ENCODE measurements around the gene CD300C.
"Not testable (repeated sequence)": the region's sequence is repeated elsewhere in the genome, so short reads cannot be mapped to it uniquely, and the experiment has no call there.

Gene CD300C

GRCh38 chr17:74565126-74565525, 19.2 kb upstream of the CD300C start:
- Histone ChIP-seq H3K9ac (no peak overlapping the region), H3K79me2 (ENCODE audit: insufficient read depth, low read depth) (no peaks in the 10 kb centered on the region), H3K4me1 (ENCODE audit: low read depth, poor library complexity, severe bottlenecking) (peaks cover 5% of the 10 kb centered on the region), H3K36me3 (ENCODE audit: insufficient read depth) (no peaks in the 10 kb centered on the region), H4K20me1 (ENCODE audit: insufficient read depth) (no peaks in the 10 kb centered on the region), H3K27ac (no peak overlapping the region), H3K4me3 (IDR thresholded peaks at IDR 0.05; ENCODE audit: insufficient read depth, low read depth, low read length) (no peak overlapping the region), H3K4me2 (no peak overlapping the region), H3K27me3 (ENCODE audit: insufficient read depth, low read depth) (peaks cover 61% of the 10 kb centered on the region), H2AFZ (ENCODE audit: low read depth) (no peak overlapping the region)
- TF ChIP-seq CTCF (conservative IDR thresholded peaks at IDR 0.05; ENCODE audit: low read depth, low read length) = no peak

DNA sequence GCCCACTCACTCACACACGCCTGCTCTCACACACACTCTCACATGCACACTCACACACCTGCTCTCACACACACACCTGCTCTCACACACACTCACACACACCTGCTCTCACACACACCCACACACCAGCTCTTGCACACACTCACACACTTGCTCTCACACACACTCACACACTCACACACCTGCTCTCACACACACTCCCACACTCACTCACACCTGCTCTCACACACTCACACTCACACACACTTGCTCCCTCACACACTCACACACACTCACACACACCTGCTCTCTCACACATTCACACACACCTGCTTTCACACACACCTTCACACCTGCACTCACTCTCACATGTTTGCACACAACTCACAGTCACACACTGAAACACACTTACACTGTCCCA, 17.4 kb upstream of the CD300C start:
- H3K4me2 ChIP-seq = no peak overlapping the region
- H3K4me1 ChIP-seq (ENCODE audit: low read depth, poor library complexity, severe bottlenecking) = no peaks in the 10 kb centered on the region
- no peaks in the 10 kb centered on the region for H3K79me2 ChIP-seq (ENCODE audit: insufficient read depth, low read depth)
- H3K36me3 ChIP-seq (ENCODE audit: insufficient read depth) = no peaks in the 10 kb centered on the region
- H2AFZ ChIP-seq (ENCODE audit: low read depth) = no peak overlapping the region
- no peak overlapping the region for H3K4me3 ChIP-seq (IDR thresholded peaks at IDR 0.05; ENCODE audit: insufficient read depth, low read depth, low read length)
- H4K20me1 ChIP-seq (ENCODE audit: insufficient read depth) = no peaks in the 10 kb centered on the region
- no peak for TF ChIP-seq CTCF (conservative IDR thresholded peaks at IDR 0.05; ENCODE audit: low read depth, low read length)
- no peak overlapping the region for H3K27ac ChIP-seq
- H3K27me3 ChIP-seq (ENCODE audit: insufficient read depth, low read depth) = peaks cover 79% of the 10 kb centered on the region
- no peak overlapping the region for H3K9ac ChIP-seq

GRCh38 chr17:74561586-74561985, 15.7 kb upstream of the CD300C start:
- Histone ChIP-seq H4K20me1 (ENCODE audit: insufficient read depth) (no peaks in the 10 kb centered on the region), H3K4me3 (IDR thresholded peaks at IDR 0.05; ENCODE audit: insufficient read depth, low read depth, low read length) (no peak overlapping the region), H3K4me2 (no peak overlapping the region), H3K36me3 (ENCODE audit: insufficient read depth) (no peaks in the 10 kb centered on the region), H3K9ac (no peak overlapping the region), H3K4me1 (ENCODE audit: low read depth, poor library complexity, severe bottlenecking) (no peaks in the 10 kb centered on the region), H3K79me2 (ENCODE audit: insufficient read depth, low read depth) (no peaks in the 10 kb centered on the region), H2AFZ (ENCODE audit: low read depth) (no peak overlapping the region), H3K27me3 (ENCODE audit: insufficient read depth, low read depth) (peaks cover 78% of the 10 kb centered on the region), H3K27ac (no peak overlapping the region)
- TF ChIP-seq CTCF (conservative IDR thresholded peaks at IDR 0.05; ENCODE audit: low read depth, low read length) = no peak

DNA sequence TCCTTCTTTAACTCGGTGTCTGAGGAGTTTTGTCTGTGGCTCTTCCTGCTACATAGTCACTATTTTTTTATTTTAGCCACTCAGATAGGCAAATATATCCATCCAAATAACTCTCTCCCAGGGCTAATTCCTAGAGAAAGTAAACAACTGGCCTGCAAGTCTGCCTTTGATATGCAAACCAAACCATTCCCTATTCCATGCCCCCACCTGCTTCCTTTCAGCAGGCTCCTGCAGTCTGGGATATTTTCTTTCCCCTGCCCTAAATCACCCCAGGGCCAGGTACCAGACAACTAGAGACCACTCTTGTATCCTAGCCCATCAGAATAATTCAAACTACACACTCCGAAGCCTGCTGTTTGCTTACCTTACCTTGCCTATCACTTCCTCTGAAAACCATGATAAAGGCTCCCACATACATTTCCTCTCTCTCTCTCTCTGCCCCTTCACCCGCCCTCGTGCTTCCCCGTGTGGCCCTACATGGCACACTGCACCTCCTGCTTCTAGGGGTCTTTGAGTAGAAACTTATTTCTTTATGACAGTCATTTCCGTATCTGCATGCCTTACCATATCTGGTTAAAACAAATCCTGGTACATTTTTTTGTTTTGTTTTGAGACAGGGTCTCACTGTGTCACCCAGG, 13.1 kb upstream of the CD300C start:
- no peaks in the 10 kb centered on the region for H3K4me1 ChIP-seq (ENCODE audit: low read depth, poor library complexity, severe bottlenecking)

GRCh38 chr17:74558402-74558801, 12.5 kb upstream of the CD300C start:
- peaks cover 82% of the 10 kb centered on the region for H3K27me3 ChIP-seq (ENCODE audit: insufficient read depth, low read depth)
- H3K4me3 ChIP-seq (IDR thresholded peaks at IDR 0.05; ENCODE audit: insufficient read depth, low read depth, low read length); H3K79me2 ChIP-seq (ENCODE audit: insufficient read depth, low read depth); H3K36me3 ChIP-seq (ENCODE audit: insufficient read depth); H3K4me1 ChIP-seq (ENCODE audit: low read depth, poor library complexity, severe bottlenecking); H2AFZ ChIP-seq (ENCODE audit: low read depth); H4K20me1 ChIP-seq (ENCODE audit: insufficient read depth); H3K4me2 ChIP-seq; H3K27ac ChIP-seq; H3K9ac ChIP-seq: not testable (repeated sequence)

More for the DNA sequence above, 13.1 kb upstream of the CD300C start:
- TF ChIP-seq CTCF (conservative IDR thresholded peaks at IDR 0.05; ENCODE audit: low read depth, low read length) = no peak
- H3K79me2 ChIP-seq (ENCODE audit: insufficient read depth, low read depth) = no peaks in the 10 kb centered on the region
- no peak overlapping the region for H3K9ac ChIP-seq
- peaks cover 81% of the 10 kb centered on the region for H3K27me3 ChIP-seq (ENCODE audit: insufficient read depth, low read depth)
- no peak overlapping the region for H2AFZ ChIP-seq (ENCODE audit: low read depth)
- H3K4me2 ChIP-seq = no peak overlapping the region
- no peaks in the 10 kb centered on the region for H3K36me3 ChIP-seq (ENCODE audit: insufficient read depth)
- no peaks in the 10 kb centered on the region for H4K20me1 ChIP-seq (ENCODE audit: insufficient read depth)
- no peak overlapping the region for H3K4me3 ChIP-seq (IDR thresholded peaks at IDR 0.05; ENCODE audit: insufficient read depth, low read depth, low read length)
- no peak overlapping the region for H3K27ac ChIP-seq

Measured in KMS-11 (cell line).